T-cell (primary cell): ENCODE results near the gene WNK1. TPM values are rescaled to one million over a fixed set of nuclear protein-coding genes. Genes with fewer than 3 reads are reported as not detected.

Source experiments
- ATAC-seq, 4 experiments: fragments of 200-7000 bp in 3 of 4; fragments of 150-1000 bp in 1 of 4; cut with Tn5 transposase; replicated peaks in 1 of 4; 1 replicate in 3 of 4; 2 replicates in 1 of 4; pipeline ENCODE4 v1.10.0; 2021; ENCODE audit warnings: moderate library complexity in 3 of 4, mild to moderate bottlenecking in 2 of 4, moderate number of reproducible peaks in 1 of 4
- CTCF ChIA-PET, 2 donors: fragments of 300-600 bp; sonication (Branson Sonifier 250); formaldehyde crosslinking; loops; one replicate each; lab custom pipeline; 2022; ENCODE audit warnings: antibody characterized with exemption in 2 of 2; lab: Charles Lee
- POLR2A ChIA-PET, 2 donors: fragments of 300-600 bp; sonication (Branson Sonifier 250); formaldehyde crosslinking; loops; one replicate each; lab custom pipeline; 2022; ENCODE audit warnings: antibody characterized with exemption in 2 of 2; lab: Charles Lee
- DNase-seq, 35 experiments: peaks; one replicate each; pipeline versions ENCODE4 v3.0.0 to v3.0.0-alpha.2; 2013 to 2023
- H3K27ac ChIP-seq: one replicate; pipeline ENCODE4 v1.5.1; 2013; ENCODE audit warnings: low read length
- H3K27me3 ChIP-seq, 2 experiments: replicated peaks in 1 of 2; 1 replicate in 1 of 2; 2 replicates in 1 of 2; pipeline versions ENCODE4 v1.6.1 to v1.7.0; 2013; ENCODE audit warnings: low read length in 1 of 2, mixed read lengths in 1 of 2; ENCODE audit not compliant: control insufficient read depth in 2 of 2, insufficient read depth in 2 of 2; ENCODE audit errors: extremely low read depth in 1 of 2
- H3K36me3 ChIP-seq, 2 donors: 1 replicate in 1 of 2; 2 replicates in 1 of 2; pipeline versions ENCODE4 v1.6.1 to v1.7.0; 2013; ENCODE audit warnings: low read length in 1 of 2; ENCODE audit not compliant: control insufficient read depth in 2 of 2, insufficient read depth in 1 of 2; ENCODE audit errors: extremely low read depth in 1 of 2
- H3K4me1 ChIP-seq, 2 experiments: 1 replicate in 1 of 2; 2 replicates in 1 of 2; pipeline versions ENCODE4 v1.6.1 to v1.7.0; 2013; ENCODE audit warnings: low read length in 2 of 2, mixed read lengths in 1 of 2; ENCODE audit not compliant: insufficient read depth in 2 of 2, control insufficient read depth in 1 of 2; ENCODE audit errors: extremely low read depth in 1 of 2
- H3K4me3 ChIP-seq, 2 donors: 1 replicate in 1 of 2; 2 replicates in 1 of 2; pipeline versions ENCODE4 v1.5.1 to v1.7.0; 2013; ENCODE audit warnings: mild to moderate bottlenecking in 2 of 2, low read length in 1 of 2, moderate library complexity in 1 of 2; ENCODE audit not compliant: control insufficient read depth in 1 of 2; ENCODE audit errors: extremely low read depth in 1 of 2
- H3K9me3 ChIP-seq: 2 replicates; pipeline ENCODE4 v1.7.0; 2013
- H3K27ac Mint-ChIP-seq, 2 donors: one replicate each; pipeline ENCODE4 v1.8.0; 2020 to 2021; ENCODE audit warnings: mild to moderate bottlenecking in 2 of 2, mixed read lengths in 2 of 2
- H3K27me3 Mint-ChIP-seq, 2 donors: one replicate each; pipeline ENCODE4 v1.8.0; 2021 to 2022; ENCODE audit warnings: mixed read lengths in 2 of 2
- H3K36me3 Mint-ChIP-seq: one replicate; pipeline ENCODE4 v1.8.0; 2021; ENCODE audit warnings: mixed read lengths
- H3K4me1 Mint-ChIP-seq, 3 donors: one replicate each; pipeline ENCODE4 v1.8.0; 2020 to 2022; ENCODE audit warnings: mixed read lengths in 3 of 3, mild to moderate bottlenecking in 1 of 3
- H3K4me3 Mint-ChIP-seq, 3 donors: one replicate each; pipeline ENCODE4 v1.8.0; 2020 to 2022; ENCODE audit warnings: mild to moderate bottlenecking in 3 of 3, mixed read lengths in 3 of 3, moderate library complexity in 3 of 3
- H3K9me3 Mint-ChIP-seq, 3 donors: one replicate each; pipeline ENCODE4 v1.8.0; 2020 to 2022; ENCODE audit warnings: mixed read lengths in 3 of 3
- WGBS: methylation state at CpG from one replicate; pipeline ENCODE4 v1.1.5; 2013; ENCODE audit warnings: missing lambda C conversion rate; ENCODE audit not compliant: insufficient coverage; 5-methylcytosine and 5-hydroxymethylcytosine counted together
- total RNA-seq, 35 experiments: library from RNA in 6 of 35; stranded (reverse) in 6 of 35; fragments of 120-200 nt in 1 of 35; gene quantifications; one replicate each; pipeline versions ENCODE4 v1.2.1 to v1.2.4 and lab custom pipeline; 2013 to 2026

Gene WNK1
- total RNA-seq, 5 donors from 2014 or later (not counting 1 experiment from before 2014, with no cell fraction given), result 168 to 287 (median 179) TPM

- Histone ChIP-seq H3K36me3 (no peaks in the 10 kb centered on the region), H3K4me3 (peak overlapping the region; percentile 65 to 87), H3K27me3 (no peaks in the 10 kb centered on the region), H3K9me3 (no peaks in the 10 kb centered on the region), H3K27ac (peak overlapping the region; percentile 81), H3K4me1 (peaks cover 15 to 30% of the 10 kb centered on the region in 2 experiments)
- DNase-seq (no peak), ATAC-seq (no peak)
- CTCF ChIA-PET, result interaction anchor here (0.7 to 4.5 kb wide), 44 partner anchors 8 to 851 kb away, joined by 3 to 60 read pairs (median 4); partner anchors contain the start of genes NINJ2 (in 1 of the 2) and RAD52 (in 1 of the 2)
- Mint-ChIP-seq H3K27ac (no peak overlapping the region), H3K4me3 (peak overlapping the region in 1 of 3 donors; percentile 65), H3K36me3 (no peaks in the 10 kb centered on the region), H3K4me1 (peaks cover 10 to 28% (median 13%) of the 10 kb centered on the region in 3 donors), H3K9me3 (no peaks in the 10 kb centered on the region), H3K27me3 (no peaks in the 10 kb centered on the region)
- POLR2A ChIA-PET, result interaction anchor here (0.6 to 3.3 kb wide), 10 partner anchors 18 to 362 kb away, joined by 3 to 27 read pairs (median 6); partner anchors contain the start of gene KDM5A (in 1 of the 2)
- WGBS, result 0% methylated on average over 2 of the region's 7 CpGs
These were observed 1.8 kb upstream of the WNK1 start for GRCh38 chr12:750366-751191.

DNA sequence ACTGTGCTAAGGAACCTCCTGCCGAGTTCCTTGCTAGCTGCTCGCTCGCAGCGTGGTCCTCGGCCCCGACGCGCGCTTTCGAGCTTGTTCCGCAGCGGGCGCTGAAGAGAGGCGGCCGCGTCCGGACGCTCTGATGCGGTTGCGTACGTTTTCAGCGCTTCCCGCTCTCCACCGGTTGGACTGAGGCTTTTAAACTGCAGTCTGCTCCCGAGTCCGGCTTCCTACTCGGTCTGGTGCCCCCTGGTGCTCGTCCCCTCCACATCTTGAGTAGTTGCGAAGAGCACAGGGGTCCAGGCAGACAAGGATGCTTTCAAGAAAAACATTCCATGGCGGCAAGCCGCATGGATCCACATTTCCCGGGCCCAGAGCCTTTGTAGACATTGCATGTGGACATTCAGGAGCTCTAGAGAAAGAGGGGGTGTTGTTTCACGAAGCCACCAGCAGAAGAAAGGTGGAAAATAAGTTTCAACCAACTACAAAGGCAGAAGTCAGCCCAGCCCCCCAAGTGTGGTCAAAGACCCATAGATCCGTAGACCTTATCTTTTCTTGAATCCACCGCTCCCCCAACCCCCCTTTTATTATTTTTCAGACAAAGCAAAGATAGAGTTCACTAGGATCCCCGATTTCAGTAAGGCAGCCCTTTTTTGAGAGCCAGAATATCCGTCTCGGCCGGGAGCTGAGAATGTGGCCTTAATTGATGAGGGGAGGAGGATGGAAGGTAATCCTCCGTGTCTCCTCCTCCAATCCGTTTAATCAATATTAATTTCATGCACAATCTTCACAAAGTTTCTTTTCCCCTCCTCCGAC, 984 bp upstream of the WNK1 start:
- H3K4me3 Mint-ChIP-seq, result no peak overlapping the region
- WGBS, result under 1% methylated on average over 30 of the region's 42 CpGs
- POLR2A ChIA-PET, result interaction anchor here (0.6 to 3.3 kb wide), 13 partner anchors 16 to 86 kb away, joined by 3 to 27 read pairs (median 5); no protein-coding TSS in a partner anchor

GRCh38 chr12:752695-753610, 574 bp downstream of the WNK1 start:
- Histone ChIP-seq H3K4me1 (peaks cover 23 to 47% of the 10 kb centered on the region in 2 experiments), H3K27ac (peak overlapping the region; percentile 91), H3K27me3 (no peaks in the 10 kb centered on the region), H3K9me3 (no peaks in the 10 kb centered on the region), H3K4me3 (peak overlapping the region; percentile 90 to 91), H3K36me3 (no peaks in the 10 kb centered on the region)
- CTCF ChIA-PET, result interaction anchor here (0.6 to 4.5 kb wide), 6 partner anchors 9 to 138 kb away, joined by 5 to 51 read pairs (median 10); no protein-coding TSS in a partner anchor
- H3K4me3 Mint-ChIP-seq, result peak overlapping the region in 2 of 3 donors; percentile 92 to 93
- H3K36me3 Mint-ChIP-seq, result no peaks in the 10 kb centered on the region
- H3K27ac Mint-ChIP-seq, result peak overlapping the region; percentile 89 to 94
- POLR2A ChIA-PET, result interaction anchor here (0.7 to 2.7 kb wide), 3 partner anchors 24 to 79 kb away, joined by 3 to 27 read pairs (median 3); no protein-coding TSS in a partner anchor
- H3K4me1 Mint-ChIP-seq, result peaks cover 23 to 48% (median 32%) of the 10 kb centered on the region in 3 donors
- no peaks in the 10 kb centered on the region for H3K9me3 Mint-ChIP-seq
- DNase-seq (peak in 27 of 35 experiments; percentile 4 to 70 (median 22)), ATAC-seq (peak; percentile 28 to 46 (median 36))
- no peaks in the 10 kb centered on the region for H3K27me3 Mint-ChIP-seq
- WGBS, result under 1% methylated on average over 105 of the region's 115 CpGs

More for the DNA sequence above, 984 bp upstream of the WNK1 start:
- Mint-ChIP-seq H3K27ac (no peak overlapping the region), H3K27me3 (no peaks in the 10 kb centered on the region), H3K9me3 (no peaks in the 10 kb centered on the region), H3K4me1 (peaks cover 16 to 36% (median 20%) of the 10 kb centered on the region in 3 donors), H3K36me3 (no peaks in the 10 kb centered on the region)
- Histone ChIP-seq H3K9me3 (no peaks in the 10 kb centered on the region), H3K4me3 (peak overlapping the region; percentile 65 to 87), H3K4me1 (peaks cover 15 to 37% of the 10 kb centered on the region in 2 experiments), H3K27me3 (no peaks in the 10 kb centered on the region), H3K27ac (peak overlapping the region; percentile 81), H3K36me3 (no peaks in the 10 kb centered on the region)
- peak; percentile 61 to 92 (median 72) for DNase-seq
- peak; percentile 31 to 51 (median 42) for ATAC-seq
- CTCF ChIA-PET, result interaction anchor here (0.5 to 4.5 kb wide), 52 partner anchors 7 to 850 kb away, joined by 3 to 60 read pairs (median 4); partner anchors contain the start of genes NINJ2 (in 1 of the 2) and RAD52 (in 1 of the 2)

DNA sequence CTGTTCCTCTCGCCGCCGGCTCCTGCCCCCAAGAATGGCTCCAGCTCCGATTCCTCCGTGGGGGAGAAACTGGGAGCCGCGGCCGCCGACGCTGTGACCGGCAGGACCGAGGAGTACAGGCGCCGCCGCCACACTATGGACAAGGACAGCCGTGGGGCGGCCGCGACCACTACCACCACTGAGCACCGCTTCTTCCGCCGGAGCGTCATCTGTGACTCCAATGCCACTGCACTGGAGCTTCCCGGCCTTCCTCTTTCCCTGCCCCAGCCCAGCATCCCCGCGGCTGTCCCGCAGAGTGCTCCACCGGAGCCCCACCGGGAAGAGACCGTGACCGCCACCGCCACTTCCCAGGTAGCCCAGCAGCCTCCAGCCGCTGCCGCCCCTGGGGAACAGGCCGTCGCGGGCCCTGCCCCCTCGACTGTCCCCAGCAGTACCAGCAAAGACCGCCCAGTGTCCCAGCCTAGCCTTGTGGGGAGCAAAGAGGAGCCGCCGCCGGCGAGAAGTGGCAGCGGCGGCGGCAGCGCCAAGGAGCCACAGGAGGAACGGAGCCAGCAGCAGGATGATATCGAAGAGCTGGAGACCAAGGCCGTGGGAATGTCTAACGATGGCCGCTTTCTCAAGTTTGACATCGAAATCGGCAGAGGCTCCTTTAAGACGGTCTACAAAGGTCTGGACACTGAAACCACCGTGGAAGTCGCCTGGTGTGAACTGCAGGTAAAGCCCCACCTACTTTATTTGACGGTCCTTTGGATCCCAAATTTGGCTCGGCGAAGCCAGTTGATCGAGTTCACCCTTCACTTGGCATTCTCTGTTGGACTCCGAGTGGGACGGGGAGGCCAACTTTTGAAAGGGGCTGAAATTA, 1.5 kb downstream of the WNK1 start:
- Histone ChIP-seq H3K27ac (peak overlapping the region; percentile 82), H3K4me1 (peaks cover 23 to 52% of the 10 kb centered on the region in 2 experiments), H3K27me3 (no peaks in the 10 kb centered on the region), H3K9me3 (no peaks in the 10 kb centered on the region), H3K36me3 (no peaks in the 10 kb centered on the region), H3K4me3 (peak overlapping the region; percentile 90 to 91)
- Mint-ChIP-seq H3K9me3 (no peaks in the 10 kb centered on the region), H3K27me3 (no peaks in the 10 kb centered on the region), H3K4me3 (peak overlapping the region in 2 of 3 donors; percentile 92 to 93), H3K36me3 (no peaks in the 10 kb centered on the region), H3K4me1 (peaks cover 28 to 56% (median 38%) of the 10 kb centered on the region in 3 donors), H3K27ac (peak overlapping the region; percentile 89 to 94)
- no peak for ATAC-seq
- DNase-seq, result peak in 32 of 35 experiments; percentile 13 to 58 (median 33)
- under 1% methylated on average over 63 of the region's 63 CpGs for WGBS
- POLR2A ChIA-PET, result interaction anchor here in 1 of 2 donors (1.1 to 1.5 kb wide), 2 partner anchors 61 to 68 kb away, joined by 3 to 6 read pairs; no protein-coding TSS in a partner anchor
- CTCF ChIA-PET, result interaction anchor here (1.0 to 4.5 kb wide), 8 partner anchors 23 to 179 kb away, joined by 3 to 51 read pairs (median 6); no protein-coding TSS in a partner anchor
